Islet precursor cell (in vitro differentiated cells): ENCODE data around the gene LAGE3.

ENCODE experiments used
- DNase-seq: peaks from one replicate; pipeline ENCODE4 v3.0.0-alpha.2; 2018

Gene LAGE3

DNA sequence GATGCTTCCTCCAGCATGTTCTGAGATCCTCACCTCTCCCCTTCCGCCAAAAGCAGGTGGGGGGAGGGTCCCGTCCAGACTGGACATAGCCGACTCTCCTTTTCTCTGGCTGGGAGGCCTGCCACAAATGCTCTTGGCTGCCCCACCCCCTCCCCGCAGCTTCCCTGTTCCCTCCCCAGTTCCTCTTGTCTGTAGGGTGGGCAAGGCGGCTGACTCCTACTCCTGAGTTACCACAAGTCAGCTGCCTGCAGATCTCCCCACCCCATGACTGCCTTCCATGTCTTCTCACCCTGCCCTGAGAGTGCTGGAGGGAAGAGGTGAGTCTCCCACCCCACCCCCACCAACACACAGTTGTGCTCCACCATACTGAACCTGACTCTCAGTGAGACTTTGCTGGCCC, 47.7 kb downstream of the LAGE3 start:
- no peak for DNase-seq

DNA sequence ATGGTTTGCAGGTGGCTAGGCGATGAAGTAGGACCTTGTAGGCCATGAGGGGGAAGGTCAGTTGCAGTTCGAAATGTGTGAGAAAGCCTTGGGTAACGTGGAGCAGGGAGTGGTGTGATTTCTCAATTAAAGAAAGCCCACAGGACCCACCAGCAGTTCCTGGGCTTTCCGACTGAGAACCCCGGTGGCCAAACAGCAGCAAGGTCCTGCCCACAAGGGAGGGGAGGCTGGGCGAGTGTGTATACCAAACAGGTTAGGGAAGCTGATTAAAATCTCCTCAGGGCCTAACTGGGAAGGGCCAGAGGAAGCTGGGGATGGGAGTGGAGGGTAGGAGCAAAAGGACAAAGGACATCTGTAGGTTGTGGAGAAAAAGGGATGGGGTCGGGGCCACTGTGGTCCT, 48.2 kb downstream of the LAGE3 start:
- no peak for DNase-seq

DNA sequence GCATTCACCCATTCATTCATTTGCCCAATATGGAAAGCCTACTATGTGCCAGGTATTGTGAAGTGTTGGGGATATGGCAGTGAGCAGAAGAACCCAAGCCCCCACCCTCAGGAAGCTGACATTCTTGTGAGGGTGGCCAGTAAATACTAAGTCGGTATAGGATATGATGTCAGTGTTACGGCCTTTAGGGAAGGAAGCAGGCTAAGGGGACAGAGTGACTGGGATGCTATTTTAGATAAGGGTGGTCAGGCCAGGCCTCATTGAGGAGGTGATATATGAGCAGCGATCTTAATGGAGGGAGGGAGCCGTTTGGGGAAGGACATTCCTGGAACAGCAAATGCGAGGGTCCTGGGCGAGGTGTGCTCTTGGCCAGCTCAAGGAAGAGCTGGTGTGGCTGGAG, 48.6 kb downstream of the LAGE3 start:
- DNase-seq = no peak

DNA sequence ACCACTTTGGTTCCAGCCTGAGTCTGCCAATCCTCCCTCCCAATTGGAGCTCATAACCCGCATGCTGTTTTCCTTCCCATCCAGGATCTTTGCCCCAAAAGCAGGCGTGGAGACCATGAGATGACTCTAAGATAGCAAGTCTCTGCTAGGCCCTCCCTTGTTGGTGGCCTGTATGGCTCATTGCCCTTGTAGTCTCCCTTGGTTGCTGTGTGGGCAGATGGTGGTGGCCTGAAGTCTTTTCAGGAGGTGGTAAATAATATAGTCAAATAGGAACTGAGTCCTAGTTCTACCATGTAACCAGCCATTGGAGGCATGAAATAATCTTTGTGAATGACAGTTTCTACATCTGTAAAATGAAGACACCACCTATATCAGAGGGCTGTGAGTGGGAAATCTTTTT, 49.4 kb downstream of the LAGE3 start:
- DNase-seq = no peak

DNA sequence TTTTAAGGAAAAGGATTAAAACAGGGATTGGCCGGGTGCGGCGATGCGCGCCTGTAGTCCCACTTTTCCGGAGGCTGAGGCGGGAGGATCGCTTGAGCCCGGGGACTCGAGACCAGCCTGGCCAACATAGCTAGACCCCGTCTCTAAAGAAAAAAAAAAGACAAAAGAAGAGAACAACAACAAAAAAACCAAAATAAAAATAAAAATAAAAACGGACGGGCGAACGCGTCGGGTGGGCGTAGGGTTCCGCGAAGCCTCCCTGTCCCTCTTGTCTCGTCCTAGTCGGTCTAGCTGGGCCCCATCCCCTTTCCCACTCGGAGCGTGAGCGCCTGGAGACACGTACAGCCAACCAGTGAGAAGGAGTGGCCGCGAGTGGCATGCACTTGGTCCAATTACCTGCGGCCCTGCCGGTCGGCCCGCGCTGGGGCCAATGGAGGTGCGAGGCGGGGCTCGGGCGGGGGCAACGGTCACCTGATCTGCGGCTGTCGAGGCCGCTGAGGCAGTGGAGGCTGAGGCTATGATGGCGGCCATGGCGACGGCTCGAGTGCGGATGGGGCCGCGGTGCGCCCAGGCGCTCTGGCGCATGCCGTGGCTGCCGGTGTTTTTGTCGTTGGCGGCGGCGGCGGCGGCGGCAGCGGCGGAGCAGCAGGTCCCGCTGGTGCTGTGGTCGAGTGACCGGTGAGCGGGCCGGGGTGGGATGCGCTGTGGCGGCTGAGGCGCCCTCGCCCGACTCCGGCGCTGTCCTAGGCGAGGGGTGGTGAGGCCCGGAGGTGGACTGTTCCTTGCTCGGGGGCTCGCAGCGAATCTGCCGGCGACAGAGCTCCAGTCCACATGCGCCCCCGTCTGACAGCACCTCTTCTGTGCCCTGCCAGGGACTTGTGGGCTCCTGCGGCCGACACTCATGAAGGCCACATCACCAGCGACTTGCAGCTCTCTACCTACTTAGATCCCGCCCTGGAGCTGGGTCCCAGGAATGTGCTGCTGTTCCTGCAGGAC, 50.6 kb downstream of the LAGE3 start, which contains the start of gene ATP6AP1:
ATP6AP1 (plus strand) TSS at position 502 of the 996 bp plus-strand sequence; CDS start at position 518, 16 bp downstream.
- peak; percentile 97 for DNase-seq
